ENCODE measurements around the gene KNCN. TPM values are rescaled to one million over a fixed set of nuclear protein-coding genes. Genes with fewer than 3 reads are reported as not detected.

KNCN gene
- total RNA-seq, 1 donor from 2014 or later, result not detected

DNA sequence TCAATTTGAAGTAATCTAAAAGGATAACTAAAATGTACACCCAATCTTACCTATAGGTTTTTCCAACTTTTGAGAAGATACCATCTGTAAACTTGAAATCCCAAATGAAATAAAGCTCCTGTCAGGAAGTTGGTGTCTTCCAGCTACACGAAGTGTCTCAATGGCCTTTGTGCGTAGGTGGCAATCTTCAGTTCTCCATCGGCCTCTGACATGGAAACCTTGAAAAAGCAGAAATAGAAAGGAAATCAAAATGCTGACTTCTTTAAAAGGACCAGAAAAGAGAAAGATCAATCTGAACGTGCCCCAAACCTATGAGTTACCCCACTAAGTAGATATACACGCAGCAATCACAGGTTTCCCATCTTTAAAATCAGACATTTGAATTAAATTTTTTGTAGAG is 42.6 kb upstream of the KNCN start:
- Histone ChIP-seq H3K4me3 (no peak overlapping the region), H3K36me3 (peaks cover 42 to 48% of the 10 kb centered on the region in 2 donors), H3K9me3 (no peaks in the 10 kb centered on the region), H3K27me3 (no peaks in the 10 kb centered on the region), H3K27ac (peak overlapping the region in 1 of 2 donors; percentile 39), H3K4me1 (no peaks in the 10 kb centered on the region)
- TF ChIP-seq, protein P1, sequence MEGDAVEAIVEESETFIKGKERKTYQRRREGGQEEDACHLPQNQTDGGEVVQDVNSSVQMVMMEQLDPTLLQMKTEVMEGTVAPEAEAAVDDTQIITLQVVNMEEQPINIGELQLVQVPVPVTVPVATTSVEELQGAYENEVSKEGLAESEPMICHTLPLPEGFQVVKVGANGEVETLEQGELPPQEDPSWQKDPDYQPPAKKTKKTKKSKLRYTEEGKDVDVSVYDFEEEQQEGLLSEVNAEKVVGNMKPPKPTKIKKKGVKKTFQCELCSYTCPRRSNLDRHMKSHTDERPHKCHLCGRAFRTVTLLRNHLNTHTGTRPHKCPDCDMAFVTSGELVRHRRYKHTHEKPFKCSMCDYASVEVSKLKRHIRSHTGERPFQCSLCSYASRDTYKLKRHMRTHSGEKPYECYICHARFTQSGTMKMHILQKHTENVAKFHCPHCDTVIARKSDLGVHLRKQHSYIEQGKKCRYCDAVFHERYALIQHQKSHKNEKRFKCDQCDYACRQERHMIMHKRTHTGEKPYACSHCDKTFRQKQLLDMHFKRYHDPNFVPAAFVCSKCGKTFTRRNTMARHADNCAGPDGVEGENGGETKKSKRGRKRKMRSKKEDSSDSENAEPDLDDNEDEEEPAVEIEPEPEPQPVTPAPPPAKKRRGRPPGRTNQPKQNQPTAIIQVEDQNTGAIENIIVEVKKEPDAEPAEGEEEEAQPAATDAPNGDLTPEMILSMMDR (IDR thresholded peaks at IDR 0.05), result no peak
- intact Hi-C loops (cut with DNase I), result no loop called here
- DNase-seq (ENCODE audit: low spot score in 2 of 2), result no peak

DNA sequence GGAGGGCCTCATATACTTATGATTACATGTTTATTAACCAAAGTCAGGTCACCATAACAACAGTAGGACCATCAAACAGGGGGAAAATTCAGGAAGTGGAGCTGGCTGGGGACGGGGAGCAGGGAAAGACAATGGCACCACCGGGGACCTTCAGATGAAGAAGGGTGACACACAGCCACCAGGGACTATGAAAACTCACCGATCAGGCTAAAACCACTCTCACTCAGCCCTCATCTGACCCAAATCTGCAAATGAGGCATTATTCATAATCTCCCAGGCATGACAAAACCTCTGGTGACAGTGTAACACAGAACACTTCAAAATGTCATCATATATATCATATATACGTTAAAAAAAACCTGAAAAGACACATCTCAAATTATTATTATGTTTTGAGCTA is 41.4 kb upstream of the KNCN start:
- Histone ChIP-seq H3K4me1 (no peaks in the 10 kb centered on the region), H3K27me3 (no peaks in the 10 kb centered on the region), H3K9me3 (no peaks in the 10 kb centered on the region), H3K36me3 (peaks cover 46 to 53% of the 10 kb centered on the region in 2 donors), H3K4me3 (no peak overlapping the region), H3K27ac (no peak overlapping the region)
- DNase-seq (ENCODE audit: low spot score in 2 of 2), result no peak
- intact Hi-C loops (cut with DNase I), result no loop called here
- TF ChIP-seq, protein P1 (IDR thresholded peaks at IDR 0.05), result no peak

DNA sequence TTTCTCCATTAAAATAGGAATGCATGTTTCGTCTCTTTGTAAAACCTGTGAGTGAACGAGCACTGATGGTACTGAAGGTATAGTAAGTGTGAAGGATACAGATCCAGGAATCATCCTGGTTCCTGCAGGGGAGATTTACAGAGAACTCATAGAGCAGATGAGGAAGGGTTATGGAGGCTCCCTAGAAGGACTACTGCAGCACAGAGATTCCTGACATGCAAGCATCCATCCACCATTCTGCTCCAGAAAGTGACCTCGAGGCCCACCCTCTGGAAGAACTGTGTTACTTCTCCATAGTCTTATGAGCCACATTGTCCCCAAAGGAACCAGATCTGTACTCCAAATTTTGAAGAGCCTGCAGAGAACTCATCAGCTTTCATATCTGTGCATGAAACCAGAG is 38.1 kb upstream of the KNCN start:
- H3K36me3 ChIP-seq, result peaks cover 61 to 68% of the 10 kb centered on the region in 2 donors
- H3K27ac ChIP-seq, result no peak overlapping the region
- no peak overlapping the region for H3K4me3 ChIP-seq
- TF ChIP-seq, protein P1 (IDR thresholded peaks at IDR 0.05), result no peak
- no peak for DNase-seq (ENCODE audit: low spot score in 2 of 2)
- H3K9me3 ChIP-seq, result no peaks in the 10 kb centered on the region
- H3K27me3 ChIP-seq, result no peaks in the 10 kb centered on the region
- intact Hi-C loops (cut with DNase I), result no loop called here
- H3K4me1 ChIP-seq, result no peaks in the 10 kb centered on the region

DNA sequence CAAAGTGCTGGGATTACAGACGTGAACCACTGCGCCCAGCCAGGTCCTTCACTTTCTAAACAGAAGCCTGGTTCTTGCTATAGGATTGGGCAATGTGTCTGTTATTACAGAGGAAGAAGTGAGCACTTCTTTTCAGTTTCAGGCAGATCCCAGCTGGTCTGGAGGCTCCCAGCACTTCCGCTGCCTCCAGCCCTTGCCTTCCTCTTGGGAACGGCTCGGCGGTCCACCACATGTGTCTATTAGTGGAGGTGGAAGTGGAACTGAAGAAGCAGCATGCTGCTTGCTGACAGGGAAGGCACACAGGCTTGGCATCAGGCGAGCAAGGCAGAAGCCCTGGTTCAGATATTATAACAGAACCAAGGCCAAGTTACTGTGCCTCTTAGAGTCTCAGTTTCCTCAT is 35.6 kb upstream of the KNCN start:
- no peaks in the 10 kb centered on the region for H3K9me3 ChIP-seq
- no peaks in the 10 kb centered on the region for H3K27me3 ChIP-seq
- peak; percentile 41 to 77 for DNase-seq (ENCODE audit: low spot score in 2 of 2)
- TF ChIP-seq, protein P1 (IDR thresholded peaks at IDR 0.05), result no peak
- H3K4me3 ChIP-seq, result no peak overlapping the region
- intact Hi-C loops (cut with DNase I), result no loop called here
- peaks cover 61 to 64% of the 10 kb centered on the region in 2 donors for H3K36me3 ChIP-seq
- H3K27ac ChIP-seq, result no peak overlapping the region
- H3K4me1 ChIP-seq, result no peaks in the 10 kb centered on the region

DNA sequence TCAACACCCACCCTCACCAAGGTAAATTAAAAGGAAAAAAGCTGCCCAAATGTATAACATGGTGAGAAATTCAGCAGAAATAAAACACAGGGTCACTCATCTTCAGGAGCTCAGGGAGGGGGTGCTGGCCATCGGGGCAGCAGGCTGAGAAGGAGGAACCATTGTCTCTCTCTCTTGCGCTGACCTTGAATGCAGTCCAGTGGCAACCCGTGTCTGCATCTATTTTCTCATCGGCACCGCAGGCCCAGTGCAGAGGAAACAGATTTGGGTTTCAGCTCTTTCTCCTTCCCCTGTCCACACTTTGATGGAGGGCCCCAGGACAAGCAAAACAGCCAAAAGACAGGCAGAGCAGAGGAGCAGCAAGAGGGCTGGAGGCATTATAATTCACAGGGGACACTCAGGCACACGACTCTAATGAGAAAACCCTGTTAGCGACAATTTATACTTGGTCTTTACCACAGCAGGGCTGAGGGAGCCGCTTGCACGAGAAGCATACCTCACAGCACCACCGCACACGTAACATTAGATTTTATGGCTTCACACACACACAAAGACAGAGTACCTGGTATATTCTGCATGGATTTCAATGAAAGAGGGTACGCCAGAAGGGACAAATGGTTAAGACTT is 34.0 kb upstream of the KNCN start:
- DNase-seq (ENCODE audit: low spot score in 2 of 2), result no peak
- H3K27me3 ChIP-seq, result no peaks in the 10 kb centered on the region
- H3K4me1 ChIP-seq, result no peaks in the 10 kb centered on the region
- no peaks in the 10 kb centered on the region for H3K9me3 ChIP-seq
- H3K4me3 ChIP-seq, result no peak overlapping the region
- TF ChIP-seq, protein P1 (IDR thresholded peaks at IDR 0.05), result no peak
- H3K36me3 ChIP-seq, result peaks cover 49 to 53% of the 10 kb centered on the region in 2 donors
- no peak overlapping the region for H3K27ac ChIP-seq
- intact Hi-C loops (cut with DNase I), result no loop called here

DNA sequence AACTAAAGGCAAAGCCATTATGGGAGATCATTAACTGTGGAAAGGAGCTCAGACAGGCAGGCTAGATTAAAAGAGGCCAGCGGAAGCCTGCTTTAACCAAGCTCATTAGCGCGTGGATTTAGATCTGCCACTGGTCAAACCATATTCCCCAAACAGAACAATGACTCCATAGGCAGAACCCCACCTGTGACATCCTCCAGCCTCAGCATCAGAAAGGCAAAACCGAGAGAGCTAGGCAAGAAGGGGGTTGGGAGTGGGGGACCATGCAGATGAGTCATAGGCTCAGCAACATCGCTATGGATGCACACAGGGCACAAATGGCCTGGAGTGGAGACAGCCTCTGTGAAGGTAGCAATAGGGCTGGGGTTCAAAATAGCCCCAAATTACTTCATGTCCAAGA is 32.0 kb upstream of the KNCN start:
- no peak overlapping the region for H3K4me3 ChIP-seq
- no peaks in the 10 kb centered on the region for H3K9me3 ChIP-seq
- intact Hi-C loops (cut with DNase I), result no loop called here
- no peaks in the 10 kb centered on the region for H3K27me3 ChIP-seq
- no peaks in the 10 kb centered on the region for H3K4me1 ChIP-seq
- TF ChIP-seq, protein P1 (IDR thresholded peaks at IDR 0.05), result no peak
- no peak for DNase-seq (ENCODE audit: low spot score in 2 of 2)
- no peak overlapping the region for H3K27ac ChIP-seq
- peaks cover 54 to 57% of the 10 kb centered on the region in 2 donors for H3K36me3 ChIP-seq

Data from ascending aorta (tissue), 2 donors.